HEK293T (cell line): ENCODE measurements around the gene CFAP52.

Experiments used
- ARNT ChIP-seq: fragments of 450-650 bp; IDR thresholded peaks from 2 replicates; pipeline ENCODE4 v1.6.1; 2017; ENCODE audit warnings: mild to moderate bottlenecking
- BHLHE40 ChIP-seq: fragments of 450-650 bp; IDR thresholded peaks from 2 replicates; pipeline ENCODE4 v1.6.1; 2016; ENCODE audit warnings: mild to moderate bottlenecking, moderate library complexity, borderline replicate concordance
- ELF4 ChIP-seq: fragments of 450-650 bp; IDR thresholded peaks from 2 replicates; pipeline ENCODE4 v1.6.1; 2017; ENCODE audit warnings: antibody characterized with exemption
- FOXA1 ChIP-seq: fragments of 450-650 bp; IDR thresholded peaks from 2 replicates; pipeline ENCODE4 v1.6.1; 2016; ENCODE audit warnings: mild to moderate bottlenecking
- FOXK2 ChIP-seq: fragments of 450-650 bp; IDR thresholded peaks from 2 replicates; pipeline ENCODE4 v1.6.1; 2016; ENCODE audit warnings: mild to moderate bottlenecking
- FOXM1 ChIP-seq: fragments of 450-650 bp; IDR thresholded peaks from 2 replicates; pipeline ENCODE4 v1.6.1; 2017; ENCODE audit warnings: mild to moderate bottlenecking, borderline replicate concordance
- HDGF ChIP-seq: fragments of 450-650 bp; IDR thresholded peaks from 2 replicates; pipeline ENCODE4 v1.6.1; 2017; ENCODE audit warnings: antibody characterized with exemption, borderline replicate concordance
- LEF1 ChIP-seq: fragments of 450-650 bp; IDR thresholded peaks from 2 replicates; pipeline ENCODE4 v1.6.1; 2017; ENCODE audit warnings: mild to moderate bottlenecking, borderline replicate concordance
- NFRKB ChIP-seq: fragments of 450-650 bp; IDR thresholded peaks from 2 replicates; pipeline ENCODE4 v1.6.1; 2016; ENCODE audit warnings: mild to moderate bottlenecking, moderate library complexity
- SP1 ChIP-seq: fragments of 450-650 bp; IDR thresholded peaks from 2 replicates; pipeline ENCODE4 v1.6.1; 2017
- TARDBP ChIP-seq: fragments of 450-650 bp; IDR thresholded peaks from 2 replicates; pipeline ENCODE4 v1.6.1; 2016
- TF ChIP-seq, protein P1 (sequence below): fragments of 450-650 bp; IDR thresholded peaks from 2 replicates; pipeline ENCODE4 v1.6.1; 2016

GRCh38 chr17:9661027-9661426 lies 84.6 kb downstream of the CFAP52 start:
- TF ChIP-seq ELF4 (no peak), FOXM1 (no peak), FOXA1 (no peak), LEF1 (no peak), NFRKB (no peak), SP1 (no peak), FOXK2 (no peak), HDGF (no peak), ARNT (no peak), TARDBP (no peak), BHLHE40 (no peak)
- TF ChIP-seq, protein P1, sequence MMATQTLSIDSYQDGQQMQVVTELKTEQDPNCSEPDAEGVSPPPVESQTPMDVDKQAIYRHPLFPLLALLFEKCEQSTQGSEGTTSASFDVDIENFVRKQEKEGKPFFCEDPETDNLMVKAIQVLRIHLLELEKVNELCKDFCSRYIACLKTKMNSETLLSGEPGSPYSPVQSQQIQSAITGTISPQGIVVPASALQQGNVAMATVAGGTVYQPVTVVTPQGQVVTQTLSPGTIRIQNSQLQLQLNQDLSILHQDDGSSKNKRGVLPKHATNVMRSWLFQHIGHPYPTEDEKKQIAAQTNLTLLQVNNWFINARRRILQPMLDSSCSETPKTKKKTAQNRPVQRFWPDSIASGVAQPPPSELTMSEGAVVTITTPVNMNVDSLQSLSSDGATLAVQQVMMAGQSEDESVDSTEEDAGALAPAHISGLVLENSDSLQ: no peak
